ENCODE results near the gene OR51F1.

OR51F1 gene

GRCh38 chr11:4766420-4767043, 3.2 kb downstream of the OR51F1 start:
- no peaks in the 10 kb centered on the region for H3K79me2 ChIP-seq (ENCODE audit: insufficient read depth, low read depth)
- H2AFZ ChIP-seq (ENCODE audit: low read depth): no peak overlapping the region
- no peak overlapping the region for H3K4me3 ChIP-seq (IDR thresholded peaks at IDR 0.05; ENCODE audit: insufficient read depth, low read depth, low read length)
- TF ChIP-seq, protein P1, sequence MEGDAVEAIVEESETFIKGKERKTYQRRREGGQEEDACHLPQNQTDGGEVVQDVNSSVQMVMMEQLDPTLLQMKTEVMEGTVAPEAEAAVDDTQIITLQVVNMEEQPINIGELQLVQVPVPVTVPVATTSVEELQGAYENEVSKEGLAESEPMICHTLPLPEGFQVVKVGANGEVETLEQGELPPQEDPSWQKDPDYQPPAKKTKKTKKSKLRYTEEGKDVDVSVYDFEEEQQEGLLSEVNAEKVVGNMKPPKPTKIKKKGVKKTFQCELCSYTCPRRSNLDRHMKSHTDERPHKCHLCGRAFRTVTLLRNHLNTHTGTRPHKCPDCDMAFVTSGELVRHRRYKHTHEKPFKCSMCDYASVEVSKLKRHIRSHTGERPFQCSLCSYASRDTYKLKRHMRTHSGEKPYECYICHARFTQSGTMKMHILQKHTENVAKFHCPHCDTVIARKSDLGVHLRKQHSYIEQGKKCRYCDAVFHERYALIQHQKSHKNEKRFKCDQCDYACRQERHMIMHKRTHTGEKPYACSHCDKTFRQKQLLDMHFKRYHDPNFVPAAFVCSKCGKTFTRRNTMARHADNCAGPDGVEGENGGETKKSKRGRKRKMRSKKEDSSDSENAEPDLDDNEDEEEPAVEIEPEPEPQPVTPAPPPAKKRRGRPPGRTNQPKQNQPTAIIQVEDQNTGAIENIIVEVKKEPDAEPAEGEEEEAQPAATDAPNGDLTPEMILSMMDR (conservative IDR thresholded peaks at IDR 0.05; ENCODE audit: low read depth, low read length): no peak
- no peak overlapping the region for H3K4me2 ChIP-seq
- H3K4me1 ChIP-seq (ENCODE audit: low read depth, poor library complexity, severe bottlenecking): no peaks in the 10 kb centered on the region
- no peaks in the 10 kb centered on the region for H3K36me3 ChIP-seq (ENCODE audit: insufficient read depth)
- H4K20me1 ChIP-seq (ENCODE audit: insufficient read depth): no peaks in the 10 kb centered on the region
- H3K27ac ChIP-seq: no peak overlapping the region
- no peaks in the 10 kb centered on the region for H3K27me3 ChIP-seq (ENCODE audit: insufficient read depth, low read depth)
- no peak overlapping the region for H3K9ac ChIP-seq

DNA sequence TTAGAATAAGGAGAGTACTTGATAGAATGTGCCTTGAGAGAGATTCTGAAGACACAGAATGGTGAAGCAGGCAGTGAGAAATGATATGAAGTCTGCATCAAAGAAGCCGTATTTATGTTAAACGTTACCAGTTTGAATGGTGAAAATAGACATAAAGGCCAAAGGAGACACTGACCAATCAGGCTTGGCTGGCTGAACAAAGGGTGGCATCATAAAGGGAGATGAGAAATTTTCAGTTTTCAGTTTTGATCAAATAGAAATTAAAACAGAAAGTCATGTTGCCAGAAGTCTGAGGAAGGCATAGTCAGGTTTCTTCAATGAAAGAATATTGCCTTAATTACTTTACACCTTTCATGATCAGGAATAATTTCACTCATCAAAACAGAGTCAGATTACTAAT, 6.6 kb downstream of the OR51F1 start:
- no peak overlapping the region for H3K4me2 ChIP-seq
- no peak overlapping the region for H3K4me3 ChIP-seq (IDR thresholded peaks at IDR 0.05; ENCODE audit: insufficient read depth, low read depth, low read length)
- no peak overlapping the region for H2AFZ ChIP-seq (ENCODE audit: low read depth)
- no peaks in the 10 kb centered on the region for H4K20me1 ChIP-seq (ENCODE audit: insufficient read depth)
- no peak overlapping the region for H3K27ac ChIP-seq
- H3K9ac ChIP-seq: no peak overlapping the region
- H3K36me3 ChIP-seq (ENCODE audit: insufficient read depth): no peaks in the 10 kb centered on the region
- no peaks in the 10 kb centered on the region for H3K79me2 ChIP-seq (ENCODE audit: insufficient read depth, low read depth)
- TF ChIP-seq, protein P1 (conservative IDR thresholded peaks at IDR 0.05; ENCODE audit: low read depth, low read length): no peak
- H3K27me3 ChIP-seq (ENCODE audit: insufficient read depth, low read depth): no peaks in the 10 kb centered on the region
- H3K4me1 ChIP-seq (ENCODE audit: low read depth, poor library complexity, severe bottlenecking): no peaks in the 10 kb centered on the region

GRCh38 chr11:4751201-4751600, 18.5 kb downstream of the OR51F1 start:
- TF ChIP-seq, protein P1 (conservative IDR thresholded peaks at IDR 0.05; ENCODE audit: low read depth, low read length): no peak
- H2AFZ ChIP-seq (ENCODE audit: low read depth): no peak overlapping the region
- no peak overlapping the region for H3K4me3 ChIP-seq (IDR thresholded peaks at IDR 0.05; ENCODE audit: insufficient read depth, low read depth, low read length)
- no peaks in the 10 kb centered on the region for H3K27me3 ChIP-seq (ENCODE audit: insufficient read depth, low read depth)
- H3K79me2 ChIP-seq (ENCODE audit: insufficient read depth, low read depth): no peaks in the 10 kb centered on the region
- no peaks in the 10 kb centered on the region for H4K20me1 ChIP-seq (ENCODE audit: insufficient read depth)
- H3K4me2 ChIP-seq: no peak overlapping the region
- H3K9ac ChIP-seq: no peak overlapping the region
- H3K36me3 ChIP-seq (ENCODE audit: insufficient read depth): no peaks in the 10 kb centered on the region
- no peak overlapping the region for H3K27ac ChIP-seq
- no peaks in the 10 kb centered on the region for H3K4me1 ChIP-seq (ENCODE audit: low read depth, poor library complexity, severe bottlenecking)

DNA sequence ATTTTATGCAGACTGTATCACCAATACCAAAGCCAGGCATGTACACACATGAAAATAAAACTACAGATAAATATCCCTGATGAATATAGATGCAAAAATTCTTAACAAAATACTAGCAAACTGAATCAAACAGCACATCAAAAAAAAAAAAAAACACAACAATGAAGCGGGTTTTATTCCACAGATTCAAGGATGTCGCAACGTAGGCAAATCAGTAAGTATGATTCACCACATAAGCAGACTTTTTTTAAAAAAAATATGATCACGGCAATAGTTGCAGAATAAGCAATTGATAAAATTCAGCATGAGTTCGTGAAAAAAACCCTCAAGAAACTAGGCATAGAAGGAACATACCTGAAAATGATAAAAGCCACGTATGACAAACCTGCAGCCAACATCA, 21.3 kb downstream of the OR51F1 start:
- Histone ChIP-seq H3K4me1 (ENCODE audit: low read depth, poor library complexity, severe bottlenecking) (no peaks in the 10 kb centered on the region), H4K20me1 (ENCODE audit: insufficient read depth) (no peaks in the 10 kb centered on the region), H2AFZ (ENCODE audit: low read depth) (no peak overlapping the region), H3K9ac (no peak overlapping the region), H3K79me2 (ENCODE audit: insufficient read depth, low read depth) (no peaks in the 10 kb centered on the region), H3K4me2 (no peak overlapping the region), H3K27ac (no peak overlapping the region), H3K4me3 (IDR thresholded peaks at IDR 0.05; ENCODE audit: insufficient read depth, low read depth, low read length) (no peak overlapping the region), H3K36me3 (ENCODE audit: insufficient read depth) (no peaks in the 10 kb centered on the region), H3K27me3 (ENCODE audit: insufficient read depth, low read depth) (no peaks in the 10 kb centered on the region)
- TF ChIP-seq, protein P1 (conservative IDR thresholded peaks at IDR 0.05; ENCODE audit: low read depth, low read length): no peak

Data from KMS-11 (cell line).